IMR-90 (cell line): ENCODE data around the gene TSPEAR. TPM values are rescaled to one million over a fixed set of nuclear protein-coding genes. Genes with fewer than 3 reads are reported as not detected.

Experiments used
- ATAC-seq: fragments of 200-7000 bp; cut with Tn5 transposase; 2 replicates; pipeline ENCODE4 v1.9.1; 2020; ENCODE audit warnings: low read depth, mild to moderate bottlenecking, moderate library complexity
- BruUV-seq: library from RNA; stranded (reverse); fragments of 400-500 nt; replicated peaks from 2 replicates; lab custom pipeline; 2021; lab: Mats Ljungman, UMichigan
- CTCF ChIA-PET: fragments of 300-600 bp; formaldehyde crosslinking; extraction: SDS; loops from one replicate; lab custom pipeline; 2021; ENCODE audit warnings: antibody characterized with exemption; lab: Yijun Ruan, JAX
- POLR2A ChIA-PET: fragments of 300-600 bp; sonication (Branson Sonifier 250); formaldehyde crosslinking; loops from one replicate; lab custom pipeline; 2022; ENCODE audit warnings: antibody characterized with exemption; ENCODE audit not compliant: unreplicated experiment; lab: Charles Lee
- DNase-seq: peaks from one replicate; pipeline ENCODE4 v3.0.0; 2013
- H2AFZ ChIP-seq: replicated peaks from 2 replicates; pipeline ENCODE3; 2013; ENCODE audit warnings: low read length, mild to moderate bottlenecking; ENCODE audit not compliant: poor library complexity
- H2AK5ac ChIP-seq: 2 replicates; pipeline ENCODE4 v1.6.1; 2013; ENCODE audit warnings: low read depth, low read length, inconsistent platforms
- H2AK9ac ChIP-seq: replicated peaks from 2 replicates; pipeline ENCODE3; 2013; ENCODE audit warnings: mild to moderate bottlenecking, low read depth, low read length, moderate library complexity; ENCODE audit not compliant: poor library complexity
- H2BK120ac ChIP-seq: 2 replicates; pipeline ENCODE4 v1.6.1; 2013; ENCODE audit warnings: low read depth, low read length, inconsistent platforms
- H2BK15ac ChIP-seq: 3 replicates; pipeline ENCODE4 v1.6.1; 2013; ENCODE audit warnings: low read depth, low read length, inconsistent platforms
- H2BK20ac ChIP-seq: 2 replicates; pipeline ENCODE4 v1.6.1; 2013; ENCODE audit warnings: low read depth, mild to moderate bottlenecking, inconsistent platforms, low read length, moderate library complexity
- H2BK5ac ChIP-seq: 2 replicates; pipeline ENCODE4 v1.6.1; 2013; ENCODE audit warnings: mild to moderate bottlenecking, low read depth, low read length, inconsistent platforms; ENCODE audit not compliant: poor library complexity, severe bottlenecking
- H3K14ac ChIP-seq: replicated peaks from 2 replicates; pipeline ENCODE4 v1.6.1; 2013; ENCODE audit warnings: low read depth, low read length, inconsistent platforms
- H3K18ac ChIP-seq: 2 replicates; pipeline ENCODE4 v1.6.1; 2013; ENCODE audit warnings: low read depth, low read length, control low read depth
- H3K23ac ChIP-seq: 2 replicates; pipeline ENCODE4 v1.6.1; 2013; ENCODE audit warnings: low read depth, low read length, inconsistent platforms
- H3K27ac ChIP-seq: 2 replicates; pipeline ENCODE4 v1.5.1; 2013; ENCODE audit warnings: mild to moderate bottlenecking, control low read depth, low read length; ENCODE audit not compliant: insufficient read depth
- H3K27me3 ChIP-seq: 2 replicates; pipeline ENCODE4 v1.6.1; 2013; ENCODE audit warnings: low read length; ENCODE audit not compliant: control insufficient read depth, insufficient read depth
- H3K36me3 ChIP-seq: 2 replicates; pipeline ENCODE4 v1.6.1; 2013; ENCODE audit warnings: low read length, mixed read lengths; ENCODE audit not compliant: control insufficient read depth, insufficient read depth
- H3K4ac ChIP-seq: 2 replicates; pipeline ENCODE4 v1.6.1; 2013; ENCODE audit warnings: low read depth, low read length, inconsistent platforms
- H3K4me1 ChIP-seq: 2 replicates; pipeline ENCODE4 v1.6.1; 2013; ENCODE audit warnings: low read length, mixed read lengths; ENCODE audit not compliant: control insufficient read depth, insufficient read depth
- H3K4me2 ChIP-seq: 2 replicates; pipeline ENCODE4 v1.6.1; 2013; ENCODE audit warnings: low read depth, mild to moderate bottlenecking, control low read depth, low read length, moderate library complexity
- H3K4me3 ChIP-seq: 2 replicates; pipeline ENCODE4 v1.5.1; 2013; ENCODE audit warnings: low read depth, mild to moderate bottlenecking, control low read depth, low read length, moderate library complexity; ENCODE audit not compliant: insufficient read depth
- H3K56ac ChIP-seq: 2 replicates; pipeline ENCODE4 v1.6.1; 2013; ENCODE audit warnings: low read length, inconsistent platforms; ENCODE audit not compliant: insufficient read depth; ENCODE audit errors: extremely low read depth
- H3K79me1 ChIP-seq, 2 experiments: 2 replicates each; pipeline ENCODE4 v1.6.1; 2013; ENCODE audit warnings: low read length in 2 of 2, inconsistent platforms in 1 of 2, low read depth in 1 of 2
- H3K9ac ChIP-seq: 2 replicates; pipeline ENCODE4 v1.6.1; 2013; ENCODE audit warnings: low read depth, low read length, control low read depth
- H3K9me1 ChIP-seq: 2 replicates; pipeline ENCODE4 v1.6.1; 2013; ENCODE audit warnings: low read length, inconsistent platforms; ENCODE audit not compliant: insufficient read depth
- H3K9me3 ChIP-seq: 2 replicates; pipeline ENCODE4 v1.6.1; 2013; ENCODE audit warnings: low read length; ENCODE audit not compliant: control insufficient read depth, insufficient read depth
- H4K20me1 ChIP-seq: 2 replicates; pipeline ENCODE4 v1.6.1; 2013; ENCODE audit warnings: low read length, inconsistent platforms; ENCODE audit not compliant: insufficient read depth
- H4K5ac ChIP-seq: 2 replicates; pipeline ENCODE4 v1.6.1; 2013; ENCODE audit warnings: mild to moderate bottlenecking, low read depth, low read length, control low read depth
- H4K8ac ChIP-seq, 2 experiments: 2 replicates each; pipeline ENCODE4 v1.6.1; 2013; ENCODE audit warnings: low read depth in 2 of 2, low read length in 2 of 2, control low read depth in 1 of 2, inconsistent platforms in 1 of 2
- H4K91ac ChIP-seq: 2 replicates; pipeline ENCODE4 v1.6.1; 2013; ENCODE audit warnings: low read depth, low read length, inconsistent platforms; ENCODE audit not compliant: insufficient read depth
- CEBPB ChIP-seq: IDR thresholded peaks from 2 replicates; pipeline ENCODE4 v1.6.1; 2012; ENCODE audit warnings: low read depth, low read length, improper control_type of control experiment
- ELK1 ChIP-seq: fragments of 150-350 bp; IDR thresholded peaks from 2 replicates; pipeline ENCODE4 v1.6.1; 2016; ENCODE audit warnings: low read depth, mild to moderate bottlenecking, low read length, moderate library complexity, borderline replicate concordance
- RAD21 ChIP-seq: IDR thresholded peaks from 2 replicates; pipeline ENCODE4 v1.6.1; 2012; ENCODE audit warnings: low read length, improper control_type of control experiment
- RFX5 ChIP-seq: IDR thresholded peaks from 2 replicates; pipeline ENCODE4 v1.8.0; 2012; ENCODE audit warnings: low read depth, mild to moderate bottlenecking, low read length, moderate library complexity
- WGBS, 2 experiments: methylation state at CpG; one replicate each; pipeline versions ENCODE4 v1.1.5 to v1.1.7; 2013; ENCODE audit warnings: missing lambda C conversion rate in 2 of 2; ENCODE audit not compliant: insufficient read length in 1 of 2; ENCODE audit errors: extremely low coverage in 2 of 2; 5-methylcytosine and 5-hydroxymethylcytosine counted together
- dilution Hi-C: fragments of 300-500 bp; cut with HindIII; formaldehyde crosslinking; loops from one replicate; pipeline ENCODE4 v1.14.3; 2018; ENCODE audit warnings: low sequenced_read_pairs; ENCODE audit not compliant: unreplicated experiment
- in situ Hi-C: fragments of 300-500 bp; cut with MboI; formaldehyde crosslinking; loops from 3 replicates; pipeline ENCODE4 v1.14.3; 2019; ENCODE audit warnings: low sequenced_read_pairs, inconsistent platforms, mixed read lengths
- intact Hi-C: fragments of 100-400 bp; cut with micrococcal nuclease; formaldehyde crosslinking; loops from 2 replicates; pipeline ENCODE4 v1.10.0; 2022
- polyA plus RNA-seq, 3 experiments: library from polyadenylated mRNA; depleted of rRNA; stranded (reverse); fragments of >200 nt; gene quantifications; 2 replicates each; pipeline ENCODE4 v1.2.3, GENCODE V29; 2012; ENCODE audit warnings: low replicate concordance in 1 of 3
- total RNA-seq: library from RNA; depleted of rRNA; stranded (reverse); fragments of >200 nt; gene quantifications from 2 replicates; pipeline ENCODE4 v1.2.3, GENCODE V29; 2012

The TSPEAR gene
- total and polyA plus RNA-seq, 2 of the 4 experiments (the other 2 are of a cell fraction) = not detected

DNA sequence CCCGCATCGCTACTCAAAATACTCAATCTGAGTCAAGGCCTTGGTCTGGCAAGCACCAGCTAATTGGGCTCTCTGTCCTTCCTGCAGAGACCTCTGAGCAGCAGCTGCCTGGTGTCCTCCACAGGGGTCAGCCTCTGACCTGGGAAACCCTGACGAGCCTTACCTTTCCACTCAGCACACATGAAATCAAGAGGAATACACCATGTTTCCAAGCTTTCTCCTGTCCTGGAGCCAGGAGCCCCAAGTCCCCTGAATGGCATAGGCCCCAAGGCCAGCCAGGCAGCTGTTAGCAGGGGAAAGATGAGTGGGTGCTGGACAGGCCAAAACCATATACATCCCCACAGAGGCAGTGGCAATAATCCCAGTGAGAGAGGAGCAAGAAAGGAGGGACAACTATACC is 27.2 kb upstream of the TSPEAR start:
- peaks cover 40% of the 10 kb centered on the region for H3K9me3 ChIP-seq
- TF ChIP-seq RAD21 (no peak), CEBPB (no peak), RFX5 (no peak), ELK1 (no peak)
- H3K9ac ChIP-seq = no peak overlapping the region
- H3K14ac ChIP-seq = no peak overlapping the region
- ChIA-PET POLR2A (no interaction called here), CTCF (no interaction called here)
- H2AFZ ChIP-seq = no peak overlapping the region
- H4K5ac ChIP-seq = no peak overlapping the region
- intact Hi-C loops (no loop called here), in situ Hi-C loops (no loop called here), dilution Hi-C loops (no loop called here)
- no peaks in the 10 kb centered on the region for H3K79me1 ChIP-seq
- no peak overlapping the region for H3K23ac ChIP-seq
- no peak overlapping the region for H4K91ac ChIP-seq
- no peak overlapping the region for H2BK120ac ChIP-seq
- no peak overlapping the region for H3K18ac ChIP-seq
- H2BK5ac ChIP-seq = no peak overlapping the region
- BruUV-seq = no TSS peak
- no peak overlapping the region for H2AK5ac ChIP-seq
- no peaks in the 10 kb centered on the region for H3K36me3 ChIP-seq
- no peak overlapping the region for H3K4me2 ChIP-seq
- H2BK20ac ChIP-seq = no peak overlapping the region
- no peak overlapping the region for H3K4ac ChIP-seq
- no peak overlapping the region for H2AK9ac ChIP-seq
- H3K27ac ChIP-seq = no peak overlapping the region
- no peak overlapping the region for H2BK15ac ChIP-seq
- whole genome bisulfite sequencing, 2 experiments = 80% methylated on average over 1 of the region's 3 CpGs; no CpG with 5 or more reads in 1 of the 2 experiments
- DNase-seq (no peak), ATAC-seq (no peak)
- H4K20me1 ChIP-seq = no peaks in the 10 kb centered on the region
- H3K9me1 ChIP-seq = no peaks in the 10 kb centered on the region
- peaks cover 4% of the 10 kb centered on the region for H3K27me3 ChIP-seq
- no peaks in the 10 kb centered on the region for H3K4me1 ChIP-seq
- H3K56ac ChIP-seq = no peak overlapping the region
- H4K8ac ChIP-seq = no peak overlapping the region
- H3K4me3 ChIP-seq = no peak overlapping the region
